Activated naive CD8-positive, alpha-beta T cell (primary cell): ENCODE data around the gene PNP.

ENCODE experiments used
- H3K27ac Mint-ChIP-seq: one replicate; pipeline ENCODE4 v1.8.0; 2021; ENCODE audit warnings: mixed read lengths
- H3K27me3 Mint-ChIP-seq: one replicate; pipeline ENCODE4 v1.8.0; 2021; ENCODE audit warnings: mixed read lengths
- H3K36me3 Mint-ChIP-seq: one replicate; pipeline ENCODE4 v1.8.0; 2021; ENCODE audit warnings: mixed read lengths
- H3K4me1 Mint-ChIP-seq: one replicate; pipeline ENCODE4 v1.8.0; 2021; ENCODE audit warnings: low read depth, mixed read lengths
- H3K4me3 Mint-ChIP-seq: one replicate; pipeline ENCODE4 v1.8.0; 2021; ENCODE audit warnings: mild to moderate bottlenecking, mixed read lengths
- H3K9me3 Mint-ChIP-seq: one replicate; pipeline ENCODE4 v1.8.0; 2021; ENCODE audit warnings: low read depth, mixed read lengths

Gene PNP

DNA sequence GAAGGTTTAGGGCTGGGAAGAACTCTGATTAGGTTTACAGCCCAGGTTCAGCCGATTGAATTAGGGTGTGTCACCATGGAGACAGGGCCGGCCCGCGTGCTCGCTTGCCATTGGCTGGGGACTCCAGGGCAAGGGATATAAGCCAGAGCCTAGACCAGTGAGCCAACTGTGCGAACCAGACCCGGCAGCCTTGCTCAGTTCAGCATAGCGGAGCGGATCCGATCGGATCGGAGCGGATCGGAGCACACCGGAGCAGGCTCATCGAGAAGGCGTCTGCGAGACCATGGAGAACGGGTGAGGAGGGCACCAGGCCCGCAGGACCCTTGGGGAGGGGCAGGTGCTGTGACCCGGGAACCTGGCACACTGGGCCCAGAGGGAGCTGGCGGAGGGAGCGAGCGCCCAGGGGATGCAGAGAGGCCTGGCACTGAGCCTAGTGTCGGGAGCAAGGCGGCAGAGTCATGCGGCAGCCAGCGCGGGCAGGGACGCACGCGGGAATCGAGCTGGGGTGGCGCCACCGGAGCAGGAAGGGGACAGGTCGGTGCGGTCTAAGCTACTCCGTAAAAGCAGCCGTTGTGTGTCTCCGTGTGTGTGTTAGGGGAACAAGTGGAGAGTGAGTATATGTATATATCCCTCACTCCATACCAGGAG is at the start of gene PNP:
Gene PNP (plus strand): TSS at position 165 of the 648 bp plus-strand sequence. CDS start 119 bp downstream, at position 284.
- peaks cover 38% of the 10 kb centered on the region for H3K4me1 Mint-ChIP-seq
- peaks cover 18% of the 10 kb centered on the region for H3K36me3 Mint-ChIP-seq
- no peaks in the 10 kb centered on the region for H3K27me3 Mint-ChIP-seq
- H3K9me3 Mint-ChIP-seq, result no peaks in the 10 kb centered on the region
- peak within 1 kb of the TSS; percentile 99 for H3K4me3 Mint-ChIP-seq
- peak within 1 kb of the TSS; percentile 99 for H3K27ac Mint-ChIP-seq

DNA sequence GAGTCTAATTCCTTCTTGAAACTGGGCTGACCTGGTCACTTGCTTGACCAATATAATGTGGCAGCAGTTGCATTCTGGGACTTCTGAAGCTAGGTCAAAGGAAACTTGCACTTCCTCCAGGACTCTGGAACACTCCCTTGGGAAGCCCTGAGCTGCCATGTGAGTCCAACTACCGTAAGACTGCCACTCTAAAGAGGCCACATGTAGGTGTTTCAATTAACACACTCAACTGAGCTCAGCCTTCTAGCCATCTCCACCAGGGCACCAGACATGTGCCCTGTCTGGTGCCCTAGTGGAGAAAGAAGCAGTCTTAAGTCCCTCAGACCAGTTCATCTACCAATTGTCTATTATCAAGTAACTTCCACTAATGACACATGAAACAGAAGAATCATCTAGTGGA is 49.8 kb upstream of the PNP start:
- Mint-ChIP-seq H3K4me3 (no peak overlapping the region), H3K4me1 (peaks cover 11% of the 10 kb centered on the region), H3K9me3 (no peaks in the 10 kb centered on the region), H3K27me3 (no peaks in the 10 kb centered on the region), H3K27ac (no peak overlapping the region), H3K36me3 (no peaks in the 10 kb centered on the region)

DNA sequence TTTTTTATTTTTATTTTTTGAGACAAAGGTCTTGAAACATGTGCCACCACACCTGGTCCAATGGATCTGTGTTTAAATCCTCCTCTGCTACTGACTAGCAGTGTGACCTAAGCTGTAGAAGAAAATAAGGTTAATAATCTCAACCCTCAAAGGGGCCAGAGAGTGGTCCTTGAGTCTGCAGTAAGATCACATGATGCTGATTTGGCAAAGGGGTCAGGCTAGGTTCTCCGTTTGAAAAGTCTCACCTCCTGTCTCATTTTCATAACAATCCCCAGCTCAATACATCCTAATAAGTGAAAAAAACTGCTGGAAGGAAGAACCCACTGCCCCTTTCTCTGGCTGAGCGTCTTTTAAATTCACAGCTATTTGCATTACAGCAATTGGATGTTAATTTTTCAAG is 47.9 kb upstream of the PNP start:
- Mint-ChIP-seq H3K36me3 (no peaks in the 10 kb centered on the region), H3K9me3 (no peaks in the 10 kb centered on the region), H3K4me3 (no peak overlapping the region), H3K27ac (no peak overlapping the region), H3K4me1 (peaks cover 5% of the 10 kb centered on the region), H3K27me3 (no peaks in the 10 kb centered on the region)

DNA sequence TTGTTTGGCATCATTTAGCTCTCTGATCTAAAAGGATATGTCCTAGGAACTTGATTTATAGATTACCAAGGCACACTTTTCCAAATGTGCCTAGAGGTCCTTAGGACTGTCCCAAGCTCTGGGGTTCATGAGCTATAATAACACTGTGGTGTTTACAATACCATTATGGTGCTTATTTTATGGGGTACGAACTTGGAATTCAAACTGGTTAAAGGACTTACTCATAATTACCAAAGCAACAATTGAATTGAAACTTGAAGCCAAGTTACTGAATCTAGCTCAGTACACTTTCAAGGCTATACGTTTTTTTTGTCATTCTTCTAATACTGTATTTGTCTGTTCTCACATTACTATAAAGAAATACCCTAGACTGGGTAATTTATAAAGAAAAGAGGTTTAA is 46.3 kb upstream of the PNP start:
- no peaks in the 10 kb centered on the region for H3K36me3 Mint-ChIP-seq
- no peaks in the 10 kb centered on the region for H3K9me3 Mint-ChIP-seq
- no peak overlapping the region for H3K4me3 Mint-ChIP-seq
- H3K27me3 Mint-ChIP-seq, result no peaks in the 10 kb centered on the region
- H3K4me1 Mint-ChIP-seq, result peaks cover 13% of the 10 kb centered on the region
- no peak overlapping the region for H3K27ac Mint-ChIP-seq

DNA sequence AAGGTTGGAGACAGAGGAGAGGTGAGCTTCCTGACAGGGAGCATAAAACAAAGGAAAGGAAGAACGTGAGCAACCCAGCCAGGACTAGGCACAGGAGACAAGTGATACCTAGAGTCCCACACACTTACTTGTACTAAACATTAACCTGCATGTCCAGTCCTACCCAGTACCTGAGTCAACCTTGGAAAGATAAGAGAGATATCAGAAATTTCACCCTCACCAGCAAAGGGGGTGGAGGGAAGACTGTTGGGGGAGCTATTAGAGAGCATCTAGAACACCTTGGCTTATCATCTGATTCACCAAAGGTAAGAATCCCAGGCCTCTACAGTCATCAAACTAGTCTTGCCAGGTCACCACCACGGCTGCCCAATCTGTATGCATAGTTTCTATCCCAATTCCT is 44.4 kb upstream of the PNP start:
- H3K36me3 Mint-ChIP-seq, result no peaks in the 10 kb centered on the region
- H3K27me3 Mint-ChIP-seq, result no peaks in the 10 kb centered on the region
- no peak overlapping the region for H3K4me3 Mint-ChIP-seq
- H3K4me1 Mint-ChIP-seq, result peaks cover 32% of the 10 kb centered on the region
- no peak overlapping the region for H3K27ac Mint-ChIP-seq
- H3K9me3 Mint-ChIP-seq, result no peaks in the 10 kb centered on the region

DNA sequence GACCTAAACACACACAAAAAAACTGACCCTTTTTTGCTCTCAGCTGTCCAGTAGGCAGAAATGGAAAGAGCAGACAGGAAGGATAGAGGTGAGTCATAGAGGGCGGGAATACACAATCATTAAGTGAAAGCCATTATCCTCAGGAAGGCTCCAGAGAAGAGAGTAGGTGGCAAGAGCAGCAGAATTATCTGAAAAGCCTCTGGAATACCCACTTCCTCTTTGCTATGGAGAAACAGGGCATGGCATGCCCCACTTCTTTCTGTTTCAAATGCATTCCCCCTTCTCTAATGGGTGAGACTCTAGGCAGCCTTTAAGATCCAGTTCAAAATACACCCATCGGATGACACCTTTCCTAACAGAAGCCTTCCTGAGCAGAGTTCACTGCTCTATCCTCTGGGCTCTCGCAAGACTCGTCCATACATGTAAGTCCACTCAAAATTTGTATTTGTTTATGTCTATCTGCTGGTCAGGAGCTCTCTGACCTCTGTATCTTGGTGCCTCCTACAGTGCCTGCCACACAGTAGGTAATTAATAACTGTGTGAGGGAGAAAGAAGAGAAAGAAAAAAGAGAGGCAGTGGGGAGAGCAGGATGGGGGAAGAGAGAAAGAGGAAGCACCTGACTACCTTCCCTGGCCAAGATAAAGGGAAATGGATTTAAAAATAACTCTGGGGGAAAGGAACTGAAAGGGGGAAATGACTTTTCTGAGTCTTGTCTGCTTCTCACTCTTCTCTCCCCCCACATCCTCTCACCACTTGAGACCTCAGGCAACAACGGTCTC is 41.8 kb upstream of the PNP start:
- no peaks in the 10 kb centered on the region for H3K9me3 Mint-ChIP-seq
- peaks cover 38% of the 10 kb centered on the region for H3K4me1 Mint-ChIP-seq
- H3K36me3 Mint-ChIP-seq, result no peaks in the 10 kb centered on the region
- H3K27ac Mint-ChIP-seq, result peak overlapping the region; percentile 86
- H3K27me3 Mint-ChIP-seq, result no peaks in the 10 kb centered on the region
- peak overlapping the region; percentile 65 for H3K4me3 Mint-ChIP-seq

DNA sequence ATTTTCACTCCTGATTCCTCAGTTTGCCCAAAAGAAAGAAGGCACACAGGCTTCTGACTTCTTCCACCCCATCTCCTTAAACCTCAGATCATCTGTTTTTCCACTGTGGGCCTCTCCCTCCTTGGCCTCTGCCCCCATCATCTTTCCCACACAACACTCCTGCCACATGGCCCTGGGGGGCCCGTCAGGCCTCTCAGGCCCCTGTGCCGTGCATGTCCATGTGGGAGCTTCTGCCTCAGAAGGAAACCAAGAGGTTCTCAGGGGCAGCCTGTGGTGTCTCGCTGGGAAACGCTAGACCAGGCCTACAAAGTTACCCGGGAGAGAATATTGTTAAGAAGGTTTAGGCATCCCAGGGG is 41.2 kb upstream of the PNP start:
- no peaks in the 10 kb centered on the region for H3K36me3 Mint-ChIP-seq
- H3K4me1 Mint-ChIP-seq, result peaks cover 38% of the 10 kb centered on the region
- H3K27me3 Mint-ChIP-seq, result no peaks in the 10 kb centered on the region
- peak overlapping the region; percentile 65 for H3K4me3 Mint-ChIP-seq
- H3K9me3 Mint-ChIP-seq, result no peaks in the 10 kb centered on the region
- H3K27ac Mint-ChIP-seq, result peak overlapping the region; percentile 86

DNA sequence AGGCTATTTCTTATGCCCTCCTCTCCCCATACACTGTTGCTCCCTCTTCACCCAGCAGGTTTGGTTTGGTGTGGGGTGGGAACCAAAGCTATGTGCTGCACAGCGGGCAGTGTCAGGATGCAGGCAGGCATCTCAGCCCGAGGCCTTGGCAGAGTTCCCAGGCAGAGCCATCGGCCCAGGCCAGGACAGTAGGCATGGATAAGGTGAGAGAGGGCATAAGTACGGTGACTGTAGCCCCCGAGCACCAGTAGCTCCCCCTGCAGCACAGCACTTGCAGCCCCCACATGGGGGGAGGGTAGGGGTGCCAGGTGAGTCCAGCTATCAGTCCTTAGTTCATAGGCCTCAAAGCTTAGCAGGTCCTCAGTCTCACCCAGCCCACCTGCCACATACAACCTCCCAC is 40.4 kb upstream of the PNP start:
- H3K27ac Mint-ChIP-seq, result peak overlapping the region; percentile 86
- no peaks in the 10 kb centered on the region for H3K9me3 Mint-ChIP-seq
- H3K4me3 Mint-ChIP-seq, result peak overlapping the region; percentile 65
- H3K4me1 Mint-ChIP-seq, result peaks cover 38% of the 10 kb centered on the region
- H3K27me3 Mint-ChIP-seq, result no peaks in the 10 kb centered on the region
- H3K36me3 Mint-ChIP-seq, result no peaks in the 10 kb centered on the region

DNA sequence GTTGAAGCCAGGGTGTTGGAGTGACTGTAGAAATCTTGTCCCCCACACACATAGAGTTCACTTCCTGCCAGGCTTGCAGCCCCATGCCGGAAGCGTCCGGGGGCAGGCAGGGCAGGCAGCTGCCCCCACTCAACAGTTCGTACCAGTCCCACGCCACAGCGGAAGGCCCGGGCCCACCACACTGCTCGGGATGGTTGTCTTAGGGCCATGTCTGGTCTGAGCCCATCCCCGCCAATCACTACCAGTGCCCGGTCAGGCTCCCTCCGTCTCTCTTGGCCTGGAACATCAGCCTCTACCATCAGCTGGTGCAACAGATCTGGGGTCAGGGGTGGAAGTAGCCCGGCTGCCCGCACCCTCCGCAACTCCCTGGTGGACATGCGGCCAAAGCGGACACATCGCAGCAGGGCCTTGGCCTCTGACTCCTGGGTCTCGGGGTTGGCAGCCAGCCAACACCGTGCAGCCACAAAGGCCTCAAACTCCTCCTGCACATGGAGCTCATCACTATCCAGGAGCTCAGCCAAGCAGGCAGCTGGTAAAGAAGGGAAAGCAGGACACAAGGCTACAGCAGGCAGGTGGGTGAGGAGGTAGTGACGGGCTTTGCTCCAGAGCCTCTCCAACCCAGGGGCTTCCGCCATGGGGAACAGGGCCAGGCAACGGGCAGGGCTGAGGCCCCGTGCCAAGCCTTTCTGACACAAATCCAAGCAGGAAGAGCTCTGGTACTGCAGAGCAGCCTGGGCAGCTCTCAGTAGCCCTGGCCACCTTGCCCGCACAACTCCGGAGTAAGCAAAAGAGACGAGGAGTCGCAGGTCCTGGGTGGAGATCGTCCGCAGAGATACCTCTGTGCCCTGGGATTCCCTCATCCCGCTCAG is 39.2 kb upstream of the PNP start:
- Mint-ChIP-seq H3K4me3 (peak overlapping the region; percentile 46), H3K9me3 (no peaks in the 10 kb centered on the region), H3K27ac (peak overlapping the region; percentile 86), H3K27me3 (no peaks in the 10 kb centered on the region), H3K36me3 (no peaks in the 10 kb centered on the region), H3K4me1 (peaks cover 38% of the 10 kb centered on the region)

DNA sequence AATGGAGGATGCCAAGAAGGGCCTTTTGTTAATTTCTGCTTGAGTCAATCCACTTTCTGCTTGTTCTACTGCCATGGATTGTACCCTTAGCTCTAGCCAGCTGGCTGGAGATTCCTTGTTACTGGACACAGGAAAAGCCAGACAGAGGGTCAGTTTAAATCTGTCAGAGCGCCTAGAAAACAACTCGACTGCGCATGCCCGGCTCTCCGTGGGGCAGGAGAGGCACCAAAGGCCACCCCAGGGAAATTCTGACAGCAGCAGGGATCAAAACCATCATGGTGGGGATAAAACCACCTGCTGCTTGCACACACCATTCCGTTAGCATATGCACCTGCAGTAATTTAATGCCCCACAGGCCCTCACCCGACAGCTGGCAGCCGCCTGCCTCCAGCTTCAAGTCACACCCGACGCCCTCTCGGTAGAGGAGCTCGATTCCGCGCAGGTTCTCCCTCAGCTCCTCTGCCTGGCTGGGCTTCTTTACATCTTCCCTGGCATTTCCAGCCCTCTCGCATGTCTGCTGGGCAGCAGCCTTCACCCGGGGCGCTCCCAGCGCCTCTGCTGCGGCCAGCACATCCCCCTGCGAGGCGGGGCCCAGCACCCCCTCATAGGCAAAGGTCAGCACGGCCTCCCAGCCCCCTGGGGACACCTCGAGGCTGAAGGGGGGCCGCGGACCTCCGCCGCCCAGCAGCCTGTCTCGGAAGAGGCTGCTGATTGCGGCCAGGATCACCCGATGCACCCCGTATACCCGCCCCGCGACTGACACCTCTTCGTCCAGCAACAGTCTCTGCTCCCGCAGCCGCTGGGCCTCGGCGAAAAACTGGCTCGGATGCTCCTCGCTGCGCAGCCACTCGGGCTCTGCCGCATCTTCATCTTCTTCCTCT is 34.3 kb upstream of the PNP start:
- no peaks in the 10 kb centered on the region for H3K27me3 Mint-ChIP-seq
- H3K36me3 Mint-ChIP-seq, result no peaks in the 10 kb centered on the region
- no peak overlapping the region for H3K27ac Mint-ChIP-seq
- H3K4me3 Mint-ChIP-seq, result no peak overlapping the region
- peaks cover 10% of the 10 kb centered on the region for H3K4me1 Mint-ChIP-seq
- H3K9me3 Mint-ChIP-seq, result no peaks in the 10 kb centered on the region

DNA sequence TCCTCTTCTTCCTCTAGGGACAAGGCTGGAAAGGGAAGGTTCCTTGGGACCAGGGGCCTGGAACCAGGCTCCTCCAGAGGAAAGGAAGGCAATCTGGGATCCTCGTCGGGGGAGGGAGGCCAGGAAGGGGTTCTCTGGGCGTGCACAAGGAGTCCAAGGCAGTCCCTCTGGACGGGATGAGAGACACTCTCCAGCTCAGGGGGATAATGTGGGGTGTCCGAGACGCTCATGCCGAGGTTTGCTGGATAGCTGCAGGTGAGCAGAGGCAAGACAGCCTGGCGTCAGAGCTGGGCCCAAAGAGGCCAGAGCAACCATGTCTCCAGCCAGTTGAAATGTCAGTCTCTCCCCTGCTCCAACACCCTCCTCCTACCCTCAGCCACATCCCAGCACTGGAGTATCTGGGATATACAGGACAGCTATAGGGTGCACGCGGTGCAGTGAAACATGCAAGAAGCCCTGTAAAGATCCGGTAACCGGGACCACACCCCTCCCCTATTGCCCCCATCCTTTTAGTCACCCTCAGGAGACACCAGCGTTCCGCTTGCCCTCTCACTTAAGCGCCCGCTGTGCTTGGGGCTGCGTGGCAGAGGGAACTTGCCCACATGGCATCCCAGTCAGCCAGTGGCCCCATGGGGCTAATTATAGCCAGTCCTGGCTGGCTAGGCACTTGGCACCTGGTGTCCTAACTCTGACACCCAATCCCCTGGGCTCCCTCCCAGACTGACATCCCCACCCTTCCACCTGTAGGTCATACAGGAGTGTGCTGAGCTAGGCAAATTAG is 33.4 kb upstream of the PNP start, which contains the start of gene KLHL33:
Gene KLHL33 (minus strand): TSS at position 585 of the 781 bp plus-strand sequence. CDS start 355 bp downstream, at position 230.
- no peak within 1 kb of the TSS for H3K4me3 Mint-ChIP-seq
- no peaks in the 10 kb centered on the region for H3K9me3 Mint-ChIP-seq
- H3K36me3 Mint-ChIP-seq, result no peaks in the 10 kb centered on the region
- peaks cover 15% of the 10 kb centered on the region for H3K4me1 Mint-ChIP-seq
- no peak within 1 kb of the TSS for H3K27ac Mint-ChIP-seq
- H3K27me3 Mint-ChIP-seq, result no peaks in the 10 kb centered on the region

DNA sequence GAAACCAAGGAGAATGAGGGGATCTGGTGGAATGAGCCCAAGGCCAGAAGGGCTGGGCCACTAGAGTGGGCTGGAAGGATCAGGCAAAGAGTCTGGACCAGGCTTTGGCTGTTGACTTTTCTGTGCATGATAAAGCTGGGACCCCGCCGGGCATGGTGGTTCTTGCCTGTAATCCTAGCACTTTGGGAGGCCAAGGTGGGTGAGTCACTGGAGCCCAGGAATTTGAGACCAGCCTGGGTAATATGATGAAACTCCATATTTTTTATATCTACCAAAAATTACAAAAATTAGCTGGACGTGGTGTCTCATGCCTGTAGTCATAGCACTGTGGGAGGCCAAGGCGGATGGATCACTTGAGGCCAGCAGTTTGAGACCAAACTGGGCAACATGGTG is 32.8 kb upstream of the PNP start:
- Mint-ChIP-seq H3K4me1 (peaks cover 19% of the 10 kb centered on the region), H3K36me3 (no peaks in the 10 kb centered on the region), H3K27ac (no peak overlapping the region), H3K9me3 (no peaks in the 10 kb centered on the region), H3K4me3 (no peak overlapping the region), H3K27me3 (no peaks in the 10 kb centered on the region)

DNA sequence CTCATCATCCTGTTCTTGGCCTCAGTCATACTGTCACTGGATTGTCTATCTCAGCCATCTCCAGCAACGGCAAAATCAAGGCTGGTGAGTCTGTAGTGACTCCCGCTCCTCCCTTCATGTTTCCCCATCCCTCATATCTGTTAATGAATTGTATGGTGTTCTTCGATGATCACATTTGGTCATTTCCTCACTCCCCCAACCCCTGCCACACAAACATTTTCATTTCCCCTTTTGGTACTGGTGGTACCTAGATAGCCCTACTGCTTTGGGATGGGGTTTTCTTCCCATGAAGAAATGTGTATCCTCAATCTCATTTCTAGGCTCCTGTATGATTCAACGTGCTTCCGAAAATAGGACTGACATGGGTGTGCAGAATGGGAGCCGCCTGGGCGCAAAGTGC is 30.5 kb upstream of the PNP start:
- H3K4me3 Mint-ChIP-seq, result no peak overlapping the region

DNA sequence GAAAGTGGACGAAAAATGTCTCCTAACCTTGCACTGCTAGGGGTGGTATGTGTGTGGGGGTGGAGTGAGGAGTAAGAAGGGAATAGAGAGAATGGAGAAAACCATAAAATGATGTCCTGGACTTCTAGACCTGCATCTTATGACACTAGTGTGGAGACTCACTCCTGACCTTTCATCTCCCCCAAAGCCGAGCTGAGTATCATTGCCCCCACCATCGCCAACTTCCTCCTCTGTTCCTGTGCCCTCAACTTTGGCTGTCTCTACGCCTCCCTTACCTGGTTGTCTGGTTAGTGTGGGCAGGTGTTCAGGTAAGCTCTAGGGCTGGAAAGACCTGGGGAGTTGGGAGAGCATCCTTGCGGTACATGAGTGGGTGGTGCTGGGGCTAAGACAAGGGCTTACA is 28.7 kb upstream of the PNP start:
- Mint-ChIP-seq H3K27me3 (no peaks in the 10 kb centered on the region), H3K4me3 (peak overlapping the region; percentile 70), H3K27ac (peak overlapping the region; percentile 89), H3K9me3 (no peaks in the 10 kb centered on the region), H3K36me3 (peaks cover 4% of the 10 kb centered on the region), H3K4me1 (peaks cover 29% of the 10 kb centered on the region)

More for the DNA sequence above, 30.5 kb upstream of the PNP start:
- H3K9me3 Mint-ChIP-seq, result no peaks in the 10 kb centered on the region
- H3K4me1 Mint-ChIP-seq, result peaks cover 29% of the 10 kb centered on the region
- no peaks in the 10 kb centered on the region for H3K27me3 Mint-ChIP-seq
- peaks cover 4% of the 10 kb centered on the region for H3K36me3 Mint-ChIP-seq
- no peak overlapping the region for H3K27ac Mint-ChIP-seq
